Ishikawa (cell line): ENCODE measurements around the gene SSBP3.

Experiments
- CEBPB ChIP-seq: IDR thresholded peaks from 2 replicates; pipeline ENCODE4 v1.6.1; 2012
- CREB1 ChIP-seq: IDR thresholded peaks from 2 replicates; pipeline ENCODE4 v1.6.1; 2012; ENCODE audit warnings: low read depth
- EGR1 ChIP-seq: IDR thresholded peaks from 2 replicates; pipeline ENCODE4 v1.6.1; 2012
- EP300 ChIP-seq: IDR thresholded peaks from 2 replicates; pipeline ENCODE4 v1.6.1; 2012; ENCODE audit warnings: borderline replicate concordance
- FOXM1 ChIP-seq: IDR thresholded peaks from 2 replicates; pipeline ENCODE4 v1.6.1; 2012; ENCODE audit warnings: low read depth, borderline replicate concordance
- MAX ChIP-seq: IDR thresholded peaks from 2 replicates; pipeline ENCODE4 v1.6.1; 2012
- RAD21 ChIP-seq: IDR thresholded peaks from 2 replicates; pipeline ENCODE4 v1.6.1; 2012; ENCODE audit warnings: low read depth
- REST ChIP-seq: IDR thresholded peaks from 2 replicates; pipeline ENCODE4 v1.6.1; 2012; ENCODE audit warnings: low read depth, mild to moderate bottlenecking
- TAF1 ChIP-seq: IDR thresholded peaks from 2 replicates; pipeline ENCODE4 v1.6.1; 2012; ENCODE audit warnings: low read depth, mild to moderate bottlenecking
- TEAD4 ChIP-seq: IDR thresholded peaks from 2 replicates; pipeline ENCODE4 v1.6.1; 2012
- USF1 ChIP-seq: IDR thresholded peaks from 2 replicates; pipeline ENCODE4 v1.6.1; 2012
- YY1 ChIP-seq: IDR thresholded peaks from 2 replicates; pipeline ENCODE4 v1.6.1; 2012; ENCODE audit warnings: low read depth
- ZBTB7A ChIP-seq: IDR thresholded peaks from 2 replicates; pipeline ENCODE4 v1.6.1; 2012; ENCODE audit warnings: low read depth

GRCh38 chr1:54354899-54355298, 51.3 kb downstream of the SSBP3 start:
- no peak for TF ChIP-seq FOXM1
- TF ChIP-seq EP300 = no peak
- no peak for TF ChIP-seq REST
- no peak for TF ChIP-seq TAF1
- TF ChIP-seq YY1 = no peak
- TF ChIP-seq CEBPB = no peak
- no peak for TF ChIP-seq CREB1
- no peak for TF ChIP-seq TEAD4
- TF ChIP-seq RAD21 = no peak
- no peak for TF ChIP-seq MAX
- TF ChIP-seq USF1 = no peak
- no peak for TF ChIP-seq EGR1
- TF ChIP-seq ZBTB7A = no peak
